K562 (cell line): ENCODE results near the gene C2CD2. TPM values are rescaled to one million over a fixed set of nuclear protein-coding genes. Genes with fewer than 3 reads are reported as not detected.

Experiments
- ARHGAP35 ChIP-seq: fragments of 450-650 bp; IDR thresholded peaks from 2 replicates; pipeline ENCODE4 v1.6.1; 2018; ENCODE audit not compliant: partially characterized antibody
- BCOR ChIP-seq: fragments of 450-650 bp; IDR thresholded peaks from 2 replicates; pipeline ENCODE4 v1.6.1; 2016
- BDP1 ChIP-seq: IDR thresholded peaks from 3 replicates; pipeline ENCODE4 v1.6.1; 2011; ENCODE audit not compliant: insufficient read length, insufficient read depth
- BRCA1 ChIP-seq, 2 experiments: fragments of 450-650 bp in 1 of 2; sonication (generic) in 1 of 2; formaldehyde crosslinking in 1 of 2; IDR thresholded peaks; 2 replicates each; pipeline versions ENCODE4 v1.5.0 to v1.6.1; 2017 to 2020; ENCODE audit warnings: mild to moderate bottlenecking in 1 of 2, missing genetic modification reagents in 1 of 2
- CBFB ChIP-seq: sonication (generic); formaldehyde crosslinking; IDR thresholded peaks from 2 replicates; pipeline ENCODE4 v1.4.0; 2020; ENCODE audit warnings: mild to moderate bottlenecking, missing genetic modification reagents
- CREB1 ChIP-seq, 2 experiments: sonication (generic) in 1 of 2; formaldehyde crosslinking in 1 of 2; IDR thresholded peaks; 2 replicates each; pipeline versions ENCODE4 v1.6.1 to v1.8.0; 2012 to 2022; ENCODE audit warnings: inconsistent platforms in 1 of 2, mild to moderate bottlenecking in 1 of 2, missing genetic modification reagents in 1 of 2, moderate library complexity in 1 of 2
- HDAC2 ChIP-seq: fragments of 450-650 bp; IDR thresholded peaks from 2 replicates; pipeline ENCODE4 v1.6.1; 2016; ENCODE audit warnings: mild to moderate bottlenecking
- HOXB6 ChIP-seq: fragments of 250-450 bp; sonication (Bioruptor Pico); IDR thresholded peaks from 2 replicates; pipeline ENCODE4 v1.5.1; 2022; ENCODE audit warnings: mild to moderate bottlenecking, borderline replicate concordance
- KDM5B ChIP-seq: fragments of 200-600 bp; sonication (generic); IDR thresholded peaks from 2 replicates; pipeline ENCODE4 v1.6.1; 2012; ENCODE audit warnings: low read depth, mild to moderate bottlenecking, moderate library complexity, low read length, control low read depth, inconsistent platforms; ENCODE audit not compliant: insufficient replicate concordance
- LEF1 ChIP-seq: fragments of 450-650 bp; IDR thresholded peaks from 2 replicates; pipeline ENCODE4 v1.6.1; 2016; ENCODE audit warnings: mild to moderate bottlenecking
- NFRKB ChIP-seq: fragments of 450-650 bp; IDR thresholded peaks from 2 replicates; pipeline ENCODE4 v1.6.1; 2016; ENCODE audit warnings: low read depth
- SAFB ChIP-seq: fragments of 200-400 bp; formaldehyde crosslinking; IDR thresholded peaks from 2 replicates; pipeline ENCODE4 v1.6.1; 2017; ENCODE audit warnings: low read depth, low read length, borderline replicate concordance
- SIX5 ChIP-seq, 2 experiments: IDR thresholded peaks; 2 replicates each; pipeline ENCODE4 v1.6.1; 2011; ENCODE audit warnings: low read length in 2 of 2, borderline replicate concordance in 1 of 2, low read depth in 1 of 2, mild to moderate bottlenecking in 1 of 2, moderate library complexity in 1 of 2; ENCODE audit not compliant: insufficient read depth in 1 of 2
- SOX6 ChIP-seq: fragments of 450-650 bp; IDR thresholded peaks from 2 replicates; pipeline ENCODE4 v1.6.1; 2014; ENCODE audit warnings: mild to moderate bottlenecking
- SP2 ChIP-seq: IDR thresholded peaks from 2 replicates; pipeline ENCODE4 v1.6.1; 2011; ENCODE audit warnings: mild to moderate bottlenecking, low read depth, low read length, moderate library complexity; ENCODE audit not compliant: poor library complexity, severe bottlenecking; ENCODE audit errors: extremely low read depth
- TEAD1 ChIP-seq, 2 experiments: fragments of 450-650 bp in 1 of 2; sonication (generic) in 1 of 2; formaldehyde crosslinking; IDR thresholded peaks; 2 replicates each; pipeline versions ENCODE4 v1.4.0 to v1.8.0; 2020 to 2022; ENCODE audit warnings: mild to moderate bottlenecking in 2 of 2, missing genetic modification reagents in 1 of 2
- TFAM ChIP-seq: fragments of 250-450 bp; sonication (Bioruptor Pico); conservative IDR thresholded peaks from 2 replicates; pipeline ENCODE4 v1.5.0; 2021; ENCODE audit warnings: mild to moderate bottlenecking, moderate library complexity
- TRIM24 ChIP-seq, 2 experiments: fragments of 450-650 bp; IDR thresholded peaks; 2 replicates each; pipeline ENCODE4 v1.6.1; 2016
- ZFP1 ChIP-seq: fragments of 450-650 bp; formaldehyde crosslinking; IDR thresholded peaks from 2 replicates; pipeline ENCODE4 v1.4.0; 2020; ENCODE audit warnings: mild to moderate bottlenecking, mixed read lengths
- ZNF253 ChIP-seq: fragments of 250-450 bp; sonication (Bioruptor Pico); conservative IDR thresholded peaks from 2 replicates; pipeline ENCODE4 v1.6.1; 2021; ENCODE audit warnings: mild to moderate bottlenecking
- ZNF583 ChIP-seq: fragments of 250-450 bp; sonication (Bioruptor Pico); IDR thresholded peaks from 2 replicates; pipeline ENCODE4 v1.4.0; 2020
- polyA plus RNA-seq, 8 experiments: library from polyadenylated mRNA; depleted of rRNA in 4 of 8; stranded (reverse) in 5 of 8; unstranded in 3 of 8; fragments of >200 nt; fragmentation: Nextera tagmentation in 2 of 8; fragmentation: Illumina TruSeq in 1 of 8; extraction: Ambion mirVana in 2 of 8; extraction: Trizol in 1 of 8; gene quantifications; 2 replicates each; pipeline versions ENCODE4 v1.2.1 to v1.2.3, GENCODE V29; 2011 to 2014; ENCODE audit warnings: inconsistent platforms in 1 of 8, missing spikeins in 1 of 8
- total RNA-seq, 7 experiments: library from RNA; depleted of rRNA in 6 of 7; stranded (reverse); fragments of >200 nt in 6 of 7; fragmentation: Illumina TruSeq in 2 of 7; extraction: Trizol in 2 of 7; gene quantifications; 2 replicates each; pipeline versions ENCODE4 v1.2.1 to v1.2.3, GENCODE V29; 2011 to 2021; ENCODE audit warnings: low replicate concordance in 1 of 7
- TF ChIP-seq, protein P1 (sequence below): fragments of 450-650 bp; IDR thresholded peaks from 2 replicates; pipeline ENCODE4 v1.6.1; 2016; ENCODE audit warnings: borderline replicate concordance
- TF ChIP-seq, protein P2 (sequence below): sonication (generic); formaldehyde crosslinking; IDR thresholded peaks from 2 replicates; pipeline ENCODE4 v1.8.1; 2023; ENCODE audit warnings: mild to moderate bottlenecking, missing genetic modification reagents
- TF ChIP-seq, protein P3 (sequence below): sonication (generic); formaldehyde crosslinking; IDR thresholded peaks from 2 replicates; pipeline ENCODE4 v1.8.1; 2023; ENCODE audit warnings: mild to moderate bottlenecking, missing genetic modification reagents

Gene C2CD2
- total and polyA plus RNA-seq, 9 of the 15 experiments (the other 6 are each of a cell fraction or from before 2014, with no cell fraction given): 1.3 to 21.6 (median 12.1) TPM

DNA sequence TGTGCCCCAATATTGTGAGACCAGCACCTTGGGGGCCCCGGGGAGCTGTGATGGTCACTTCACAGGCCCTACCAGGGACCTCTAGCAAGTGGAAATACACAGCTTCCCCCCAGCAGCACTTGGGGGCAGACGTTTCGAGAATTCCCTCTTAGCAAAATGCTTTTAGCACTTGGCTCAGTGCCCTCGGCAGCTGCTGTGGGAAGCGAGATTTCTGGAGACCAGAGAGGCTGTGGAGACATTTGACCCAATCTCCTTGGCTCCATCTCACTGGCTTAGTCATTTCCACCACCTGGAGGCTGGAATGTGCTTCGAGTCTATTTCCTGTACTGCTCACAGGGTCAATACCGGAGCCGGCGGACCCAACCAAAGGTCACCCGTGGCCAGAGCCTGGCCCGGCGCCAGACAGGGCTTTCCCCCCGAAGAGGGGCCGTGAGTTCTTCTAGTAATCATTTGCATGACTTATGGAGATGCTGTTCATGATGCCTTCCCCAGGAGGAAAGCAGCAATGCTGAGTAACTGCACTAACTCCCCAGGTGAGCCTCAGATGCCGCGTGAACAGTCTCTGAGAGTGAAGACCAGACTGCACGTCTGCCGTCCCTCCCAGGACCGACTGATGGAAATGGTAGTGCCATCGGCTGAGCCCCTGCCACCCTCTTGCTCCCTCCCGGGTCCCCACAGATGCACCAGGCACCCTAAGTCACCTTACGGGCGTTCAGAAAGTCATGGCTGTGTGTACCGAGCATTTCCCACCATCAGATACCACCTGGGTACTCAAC is 4.4 kb upstream of the C2CD2 start (continued):
- TF ChIP-seq ZNF253 (no peak), HOXB6 (CRISPR knock-in tag) (no peak), ARHGAP35 (no peak), BDP1 (no peak), ZFP1 (CRISPR knock-in tag) (no peak), ZNF583 (no peak), SOX6 (0 out of 2 replicates have a peak, but pooled peaks have one; percentile 21), BCOR (no peak), HDAC2 (0 out of 2 replicates have a peak, but pooled peaks have one; percentile 15), SAFB (no peak), LEF1 (0 out of 2 replicates have a peak, but pooled peaks have one; percentile 17), CBFB (CRISPR knock-in tag) (no peak), NFRKB (no peak), TRIM24 (IDR thresholded peaks at IDR 0.05) (no peak), SIX5 (IDR thresholded peaks at IDR 0.05; ENCODE audit: borderline replicate concordance in 1 of 2, insufficient read depth in 1 of 2, low read depth in 1 of 2, low read length in 2 of 2) (no peak), BRCA1 (IDR thresholded peaks at IDR 0.05) (no peak), BRCA1 (CRISPR knock-in tag; IDR thresholded peaks at IDR 0.05) (no peak), TEAD1 (CRISPR knock-in tag; IDR thresholded peaks at IDR 0.05) (peak; percentile 98 to 100), KDM5B (no peak), CREB1 (IDR thresholded peaks at IDR 0.05) (no peak), CREB1 (CRISPR knock-in tag; IDR thresholded peaks at IDR 0.05) (no peak; the same call in 1 of the 2 replicates), SP2 (no peak), TFAM (no peak)
- TF ChIP-seq, protein P1, sequence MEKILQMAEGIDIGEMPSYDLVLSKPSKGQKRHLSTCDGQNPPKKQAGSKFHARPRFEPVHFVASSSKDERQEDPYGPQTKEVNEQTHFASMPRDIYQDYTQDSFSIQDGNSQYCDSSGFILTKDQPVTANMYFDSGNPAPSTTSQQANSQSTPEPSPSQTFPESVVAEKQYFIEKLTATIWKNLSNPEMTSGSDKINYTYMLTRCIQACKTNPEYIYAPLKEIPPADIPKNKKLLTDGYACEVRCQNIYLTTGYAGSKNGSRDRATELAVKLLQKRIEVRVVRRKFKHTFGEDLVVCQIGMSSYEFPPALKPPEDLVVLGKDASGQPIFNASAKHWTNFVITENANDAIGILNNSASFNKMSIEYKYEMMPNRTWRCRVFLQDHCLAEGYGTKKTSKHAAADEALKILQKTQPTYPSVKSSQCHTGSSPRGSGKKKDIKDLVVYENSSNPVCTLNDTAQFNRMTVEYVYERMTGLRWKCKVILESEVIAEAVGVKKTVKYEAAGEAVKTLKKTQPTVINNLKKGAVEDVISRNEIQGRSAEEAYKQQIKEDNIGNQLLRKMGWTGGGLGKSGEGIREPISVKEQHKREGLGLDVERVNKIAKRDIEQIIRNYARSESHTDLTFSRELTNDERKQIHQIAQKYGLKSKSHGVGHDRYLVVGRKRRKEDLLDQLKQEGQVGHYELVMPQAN: no peak
- TF ChIP-seq, protein P2, sequence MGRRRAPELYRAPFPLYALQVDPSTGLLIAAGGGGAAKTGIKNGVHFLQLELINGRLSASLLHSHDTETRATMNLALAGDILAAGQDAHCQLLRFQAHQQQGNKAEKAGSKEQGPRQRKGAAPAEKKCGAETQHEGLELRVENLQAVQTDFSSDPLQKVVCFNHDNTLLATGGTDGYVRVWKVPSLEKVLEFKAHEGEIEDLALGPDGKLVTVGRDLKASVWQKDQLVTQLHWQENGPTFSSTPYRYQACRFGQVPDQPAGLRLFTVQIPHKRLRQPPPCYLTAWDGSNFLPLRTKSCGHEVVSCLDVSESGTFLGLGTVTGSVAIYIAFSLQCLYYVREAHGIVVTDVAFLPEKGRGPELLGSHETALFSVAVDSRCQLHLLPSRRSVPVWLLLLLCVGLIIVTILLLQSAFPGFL (CRISPR knock-in tag): 0 out of 2 replicates have a peak, but pooled peaks have one; percentile 30
- TF ChIP-seq, protein P3, sequence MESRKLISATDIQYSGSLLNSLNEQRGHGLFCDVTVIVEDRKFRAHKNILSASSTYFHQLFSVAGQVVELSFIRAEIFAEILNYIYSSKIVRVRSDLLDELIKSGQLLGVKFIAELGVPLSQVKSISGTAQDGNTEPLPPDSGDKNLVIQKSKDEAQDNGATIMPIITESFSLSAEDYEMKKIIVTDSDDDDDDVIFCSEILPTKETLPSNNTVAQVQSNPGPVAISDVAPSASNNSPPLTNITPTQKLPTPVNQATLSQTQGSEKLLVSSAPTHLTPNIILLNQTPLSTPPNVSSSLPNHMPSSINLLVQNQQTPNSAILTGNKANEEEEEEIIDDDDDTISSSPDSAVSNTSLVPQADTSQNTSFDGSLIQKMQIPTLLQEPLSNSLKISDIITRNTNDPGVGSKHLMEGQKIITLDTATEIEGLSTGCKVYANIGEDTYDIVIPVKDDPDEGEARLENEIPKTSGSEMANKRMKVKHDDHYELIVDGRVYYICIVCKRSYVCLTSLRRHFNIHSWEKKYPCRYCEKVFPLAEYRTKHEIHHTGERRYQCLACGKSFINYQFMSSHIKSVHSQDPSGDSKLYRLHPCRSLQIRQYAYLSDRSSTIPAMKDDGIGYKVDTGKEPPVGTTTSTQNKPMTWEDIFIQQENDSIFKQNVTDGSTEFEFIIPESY (CRISPR knock-in tag): no peak
